OCI-LY3 (cell line): ENCODE data around the gene SAMM50.

ENCODE experiments used
- CTCF ChIP-seq: fragments of 200-600, 300-600 bp; sonication (generic); IDR thresholded peaks from 2 replicates; pipeline ENCODE4 v1.5.1; 2014; ENCODE audit warnings: antibody characterized with exemption, low read length, low read depth
- EZH2phosphoT487 ChIP-seq: fragments of 200-600 bp; shearing (Covaris generic); IDR thresholded peaks from 2 replicates; pipeline ENCODE4 v1.6.1; 2018; ENCODE audit warnings: antibody characterized with exemption, mixed run types, low read depth

- TF ChIP-seq CTCF (no peak), EZH2phosphoT487 (no peak)
These were observed 77.0 kb downstream of the SAMM50 start for GRCh38 chr22:44032126-44032730.
